Measurements from ENCODE around the gene BTF3. TPM values are rescaled to one million over a fixed set of nuclear protein-coding genes. Genes with fewer than 3 reads are reported as not detected.

Gene BTF3
- total RNA-seq, 1 experiment from 2014 or later = 861 TPM

DNA sequence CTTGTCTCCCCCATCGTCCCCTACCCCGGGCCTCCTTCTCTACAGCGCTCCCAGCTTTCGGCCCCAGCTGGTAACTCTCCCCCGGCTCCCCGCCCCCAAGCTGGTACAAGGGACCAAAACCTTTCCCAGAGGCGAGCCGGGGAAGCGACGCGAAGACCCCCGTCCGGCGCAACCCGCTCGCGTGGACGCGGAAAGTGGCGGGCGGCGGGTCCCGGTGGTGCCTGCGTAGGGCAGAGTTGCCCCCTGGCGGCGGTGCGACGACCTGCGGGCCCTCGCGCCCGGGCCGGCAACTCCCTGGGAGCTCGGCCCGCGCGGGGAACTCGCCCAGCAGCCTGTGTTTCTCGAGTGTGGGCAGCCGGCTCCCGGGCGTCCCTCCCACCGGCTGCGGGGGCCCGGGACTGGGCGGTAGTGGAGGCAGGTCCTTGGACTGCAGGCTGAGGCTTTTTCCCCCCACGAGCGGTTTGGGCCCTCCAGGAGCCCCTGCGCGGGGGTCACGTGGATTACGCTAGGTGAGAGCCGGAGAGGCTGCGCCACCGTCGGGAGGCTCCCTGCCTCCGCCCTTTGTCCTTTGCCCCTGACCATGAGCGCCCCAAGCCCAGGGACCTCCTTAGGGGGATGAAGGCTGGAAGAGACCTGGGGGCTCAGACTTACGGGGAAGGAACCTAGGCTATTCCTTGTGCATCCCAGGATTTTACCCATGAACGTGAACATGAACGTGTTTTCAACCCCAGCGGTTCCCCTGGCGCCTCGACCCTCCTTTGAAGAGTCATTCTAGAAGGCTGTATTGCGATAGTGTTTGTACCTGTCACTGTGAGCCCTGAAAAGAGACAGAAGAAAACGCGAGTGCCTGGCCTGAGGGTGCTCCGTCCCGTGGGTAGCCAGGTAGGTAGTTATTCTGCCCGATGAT is 46.8 kb upstream of the BTF3 start:
- Histone ChIP-seq H2BK12ac (ENCODE audit: insufficient read length, low read depth, low read length) (no peak overlapping the region), H3K56ac (ENCODE audit: insufficient read length, low read depth, low read length) (no peak overlapping the region), H3K23ac (ENCODE audit: insufficient read length, low read depth, low read length) (no peak overlapping the region), H3K14ac (ENCODE audit: insufficient read depth, low read length) (no peak overlapping the region), H3K79me1 (ENCODE audit: insufficient read depth, low read depth, low read length, poor library complexity, severe bottlenecking) (no peaks in the 10 kb centered on the region), H3K9ac (ENCODE audit: extremely low read depth, insufficient read length, low read length) (no peak overlapping the region), H3K4me2 (ENCODE audit: insufficient read depth, insufficient read length, low read length) (peak overlapping the region; percentile 76), H4K20me1 (ENCODE audit: control insufficient read depth, insufficient read depth, insufficient read length) (no peaks in the 10 kb centered on the region), H3K18ac (ENCODE audit: insufficient read length, low read depth, low read length) (no peak overlapping the region), H3K9me3 (ENCODE audit: control insufficient read depth, low read depth, low read length) (no peaks in the 10 kb centered on the region), H3K27me3 (ENCODE audit: insufficient read depth, low read length) (peaks cover 56% of the 10 kb centered on the region), H2BK5ac (ENCODE audit: insufficient read length, low read length) (no peak overlapping the region), H3K4ac (ENCODE audit: low read depth, low read length) (no peak overlapping the region), H2BK15ac (ENCODE audit: low read depth, low read length) (no peak overlapping the region), H2BK20ac (ENCODE audit: low read depth, low read length, poor library complexity, severe bottlenecking) (no peak overlapping the region), H3K27ac (ENCODE audit: insufficient read length, low read depth, low read length) (no peak overlapping the region), H3T11ph (ENCODE audit: low read length) (no peak overlapping the region), H2BK120ac (ENCODE audit: low read depth, low read length, poor library complexity, severe bottlenecking) (no peak overlapping the region), H4K5ac (ENCODE audit: insufficient read length, low read depth, low read length) (no peak overlapping the region), H3K79me2 (ENCODE audit: insufficient read depth, low read length) (no peaks in the 10 kb centered on the region), H2AFZ (ENCODE audit: low read length) (no peak overlapping the region), H2AK5ac (ENCODE audit: insufficient read length, low read length) (no peak overlapping the region), H3K23me2 (ENCODE audit: insufficient read length, low read depth, low read length, poor library complexity, severe bottlenecking) (peaks cover 17% of the 10 kb centered on the region), H4K91ac (ENCODE audit: insufficient read length, low read depth, low read length) (no peak overlapping the region), H3K4me1 (ENCODE audit: insufficient read depth, low read length) (no peaks in the 10 kb centered on the region; the same call in 1 of the 2 replicates), H4K8ac (replicated peaks; ENCODE audit: insufficient read length, low read depth, low read length) (no peak overlapping the region)
- Mint-ChIP-seq H3K27me3 (ENCODE audit: low read depth) (peaks cover 71% of the 10 kb centered on the region), H3K4me1 (peaks cover 20 to 30% of the 10 kb centered on the region in 2 experiments), H3K9me3 (peaks cover 0 to 6% of the 10 kb centered on the region in 2 experiments; a peak in 1 of 5 replicates), H3K36me3 (ENCODE audit: insufficient read depth in 1 of 3, low read depth in 3 of 3) (peaks cover 0 to 3% (median 0%) of the 10 kb centered on the region in 3 experiments; a peak in 2 of 7 replicates), H3K27ac (no peak overlapping the region), H3K4me3 (peak overlapping the region; percentile 38 to 78)
- TF ChIP-seq, protein P1, sequence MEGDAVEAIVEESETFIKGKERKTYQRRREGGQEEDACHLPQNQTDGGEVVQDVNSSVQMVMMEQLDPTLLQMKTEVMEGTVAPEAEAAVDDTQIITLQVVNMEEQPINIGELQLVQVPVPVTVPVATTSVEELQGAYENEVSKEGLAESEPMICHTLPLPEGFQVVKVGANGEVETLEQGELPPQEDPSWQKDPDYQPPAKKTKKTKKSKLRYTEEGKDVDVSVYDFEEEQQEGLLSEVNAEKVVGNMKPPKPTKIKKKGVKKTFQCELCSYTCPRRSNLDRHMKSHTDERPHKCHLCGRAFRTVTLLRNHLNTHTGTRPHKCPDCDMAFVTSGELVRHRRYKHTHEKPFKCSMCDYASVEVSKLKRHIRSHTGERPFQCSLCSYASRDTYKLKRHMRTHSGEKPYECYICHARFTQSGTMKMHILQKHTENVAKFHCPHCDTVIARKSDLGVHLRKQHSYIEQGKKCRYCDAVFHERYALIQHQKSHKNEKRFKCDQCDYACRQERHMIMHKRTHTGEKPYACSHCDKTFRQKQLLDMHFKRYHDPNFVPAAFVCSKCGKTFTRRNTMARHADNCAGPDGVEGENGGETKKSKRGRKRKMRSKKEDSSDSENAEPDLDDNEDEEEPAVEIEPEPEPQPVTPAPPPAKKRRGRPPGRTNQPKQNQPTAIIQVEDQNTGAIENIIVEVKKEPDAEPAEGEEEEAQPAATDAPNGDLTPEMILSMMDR (conservative IDR thresholded peaks at IDR 0.05) = peak; percentile 94
- WGBS (ENCODE audit: extremely low coverage, insufficient read length, low lambda C conversion rate) = no CpG with 5 or more reads among the region's 70 CpGs
- peak; percentile 66 for DNase-seq

Measured in H9 (cell line).